IPS-11a (cell line): ENCODE results near the gene CHRNA5.

Experiments used
- H3K4me3 ChIP-seq: one replicate; pipeline ENCODE4 v1.5.1; 2013; ENCODE audit warnings: low read depth, low read length, control low read depth

The CHRNA5 gene

GRCh38 chr15:78636378-78636859 is 71.1 kb downstream of the CHRNA5 start:
- H3K4me3 ChIP-seq: no peak overlapping the region

GRCh38 chr15:78637776-78638435 is 72.6 kb downstream of the CHRNA5 start:
- no peak overlapping the region for H3K4me3 ChIP-seq

- no peak overlapping the region for H3K4me3 ChIP-seq
These were observed 73.5 kb downstream of the CHRNA5 start for GRCh38 chr15:78638658-78639314.

- H3K4me3 ChIP-seq: peak overlapping the region; percentile 33
These were observed 75.3 kb downstream of the CHRNA5 start for GRCh38 chr15:78640527-78641101.

GRCh38 chr15:78641102-78641748 is 75.9 kb downstream of the CHRNA5 start, which contains the start of gene CHRNB4:
CHRNB4 (minus strand) TSS chr15:78641210; CDS start chr15:78641133, 77 bp downstream.
- peak within 1 kb of the TSS; percentile 33 for H3K4me3 ChIP-seq

- H3K4me3 ChIP-seq: no peak overlapping the region
These were observed 76.5 kb downstream of the CHRNA5 start for GRCh38 chr15:78641749-78642275.

- no peak overlapping the region for H3K4me3 ChIP-seq
These were observed 77.0 kb downstream of the CHRNA5 start for GRCh38 chr15:78642331-78642730.
